ENCODE data around the gene TEDC2.
"Not testable (repeated sequence)": the region's sequence is repeated elsewhere in the genome, so short reads cannot be mapped to it uniquely, and the experiment has no call there.

TEDC2 gene

GRCh38 chr16:2439598-2439997, 20.3 kb upstream of the TEDC2 start:
- no peak for DNase-seq

GRCh38 chr16:2441143-2441804, 18.6 kb upstream of the TEDC2 start:
- DNase-seq = not testable (repeated sequence)

GRCh38 chr16:2443555-2443954, 16.4 kb upstream of the TEDC2 start:
- no peak for DNase-seq

- no peak for DNase-seq
Measured at GRCh38 chr16:2447920-2448583, 11.9 kb upstream of the TEDC2 start.

- DNase-seq = no peak
Measured at GRCh38 chr16:2449118-2449517, 10.8 kb upstream of the TEDC2 start.

- DNase-seq = no peak
Measured at GRCh38 chr16:2450535-2450934, 9.4 kb upstream of the TEDC2 start.

- no peak for DNase-seq
Measured at GRCh38 chr16:2450975-2451381, 8.9 kb upstream of the TEDC2 start.

- DNase-seq = no peak
Measured at GRCh38 chr16:2451851-2452320, 8.0 kb upstream of the TEDC2 start.

GRCh38 chr16:2452650-2453049, 7.3 kb upstream of the TEDC2 start:
- no peak for DNase-seq

- DNase-seq = no peak
Measured at GRCh38 chr16:2455081-2455845, 4.6 kb upstream of the TEDC2 start.

GRCh38 chr16:2456551-2457153, 3.3 kb upstream of the TEDC2 start:
- DNase-seq = no peak

GRCh38 chr16:2457267-2457666, 2.6 kb upstream of the TEDC2 start:
- no peak for DNase-seq

- DNase-seq = no peak
Measured at GRCh38 chr16:2457946-2458345, 2.0 kb upstream of the TEDC2 start.

- no peak for DNase-seq
Measured at GRCh38 chr16:2458887-2459646, 842 bp upstream of the TEDC2 start.

GRCh38 chr16:2460391-2460713, 443 bp downstream of the TEDC2 start:
- no peak for DNase-seq

- no peak for DNase-seq
Measured at GRCh38 chr16:2460916-2461315, 1.0 kb downstream of the TEDC2 start.

- no peak for DNase-seq
Measured at GRCh38 chr16:2462031-2462866, 2.3 kb downstream of the TEDC2 start.

- no peak for DNase-seq
Measured at GRCh38 chr16:2464333-2464732, 4.4 kb downstream of the TEDC2 start.

GRCh38 chr16:2465653-2466415, 5.9 kb downstream of the TEDC2 start:
- DNase-seq = no peak

- DNase-seq = no peak
Measured at GRCh38 chr16:2466667-2467527, 7.0 kb downstream of the TEDC2 start.
